ENCODE results near the gene CCR2. TPM values are rescaled to one million over a fixed set of nuclear protein-coding genes. Genes with fewer than 3 reads are reported as not detected.
"Not testable (repeated sequence)": the region's sequence is repeated elsewhere in the genome, so short reads cannot be mapped to it uniquely, and the experiment has no call there.

CCR2 gene
- total and polyA plus RNA-seq, 7 donors: 0.69 to 3.1 (median 1.6) TPM

GRCh38 chr3:46380471-46381221 is 26.7 kb downstream of the CCR2 start:
- H3K36me3 ChIP-seq: no peaks in the 10 kb centered on the region

DNA sequence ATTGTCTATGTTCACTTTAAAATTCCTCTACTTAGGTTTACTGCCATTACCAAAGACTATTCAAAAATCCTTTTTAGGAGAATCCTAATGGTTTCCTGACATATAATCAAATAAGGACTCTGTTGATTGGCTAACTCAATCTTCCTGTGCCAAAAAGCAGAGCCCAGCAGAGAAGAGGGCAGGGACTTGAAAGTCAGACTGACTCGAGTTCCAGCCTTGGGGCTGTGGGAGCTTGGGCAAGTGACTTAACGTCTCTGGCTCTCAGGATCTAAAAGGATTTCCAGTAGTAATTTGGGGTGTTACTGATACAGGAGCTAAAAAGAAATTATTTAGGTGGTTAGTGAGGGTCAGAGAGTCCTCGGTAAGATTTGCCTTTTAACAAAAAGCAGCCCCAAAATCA is 27.7 kb downstream of the CCR2 start:
- no peak for DNase-seq
- TF ChIP-seq POLR2AphosphoS5 (IDR thresholded peaks at IDR 0.05) (no peak), POLR2A (IDR thresholded peaks at IDR 0.05) (no peak)
- H3K4me1 ChIP-seq: peaks cover 0 to 15% (median 3%) of the 10 kb centered on the region in 4 donors
- WGBS, 2 donors: 55 to 77% methylated on average over 3 of the region's 3 CpGs
- no peaks in the 10 kb centered on the region for H3K36me3 ChIP-seq
- no peak overlapping the region for H3K4me3 ChIP-seq
- intact Hi-C loops (cut with DNase I): no loop called here
- no peaks in the 10 kb centered on the region for H3K27me3 ChIP-seq
- no peaks in the 10 kb centered on the region for H3K9me3 ChIP-seq
- no peak overlapping the region for H3K27ac ChIP-seq

More at GRCh38 chr3:46380471-46381221, 26.7 kb downstream of the CCR2 start:
- H3K27ac ChIP-seq: peak overlapping the region in 2 of 4 donors; percentile 20
- no peak overlapping the region for H3K4me3 ChIP-seq
- H3K4me1 ChIP-seq: peaks cover 0 to 15% (median 3%) of the 10 kb centered on the region in 4 donors
- DNase-seq: no peak
- intact Hi-C loops (cut with DNase I): no loop called here
- 78 to 84% methylated on average over 8 of the region's 8 CpGs for WGBS, 2 donors
- no peaks in the 10 kb centered on the region for H3K9me3 ChIP-seq
- no peaks in the 10 kb centered on the region for H3K27me3 ChIP-seq
- TF ChIP-seq EP300 (IDR thresholded peaks at IDR 0.05): no peak
- TF ChIP-seq POLR2AphosphoS5 (IDR thresholded peaks at IDR 0.05): no peak
- TF ChIP-seq POLR2A (IDR thresholded peaks at IDR 0.05): no peak
- no peak for TF ChIP-seq CTCF (IDR thresholded peaks at IDR 0.05)

GRCh38 chr3:46383211-46383950 is 29.5 kb downstream of the CCR2 start:
- TF ChIP-seq EP300 (IDR thresholded peaks at IDR 0.05): no peak
- no peak for TF ChIP-seq POLR2AphosphoS5 (IDR thresholded peaks at IDR 0.05)
- no peak for TF ChIP-seq CTCF (IDR thresholded peaks at IDR 0.05)
- TF ChIP-seq POLR2A (IDR thresholded peaks at IDR 0.05): no peak
- no peaks in the 10 kb centered on the region for H3K36me3 ChIP-seq
- DNase-seq: no peak
- no peaks in the 10 kb centered on the region for H3K27me3 ChIP-seq
- no peak overlapping the region for H3K4me3 ChIP-seq
- 37 to 40% methylated on average over 6 of the region's 6 CpGs for WGBS, 2 donors
- intact Hi-C loops (cut with DNase I): no loop called here
- H3K27ac ChIP-seq: no peak overlapping the region
- H3K9me3 ChIP-seq: no peaks in the 10 kb centered on the region
- peaks cover 0 to 15% (median 3%) of the 10 kb centered on the region in 4 donors for H3K4me1 ChIP-seq

DNA sequence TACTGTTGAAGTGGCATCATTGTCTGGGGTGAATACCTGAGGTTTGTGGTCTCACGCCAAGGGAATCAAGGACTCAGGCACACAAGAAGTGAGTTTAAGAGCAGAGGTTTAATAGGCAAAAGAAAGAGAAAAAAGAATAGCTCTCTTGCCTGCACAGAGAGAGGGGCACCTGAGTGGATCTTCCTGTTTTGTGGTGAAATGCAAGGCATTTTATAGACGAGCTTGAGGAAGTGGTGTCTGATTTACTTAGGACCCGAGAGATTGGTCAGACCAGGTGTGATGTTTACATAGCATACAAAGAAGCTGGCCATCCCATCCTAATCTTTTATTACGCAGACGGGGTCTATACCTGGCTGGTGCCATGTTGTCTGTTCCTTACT is 30.0 kb downstream of the CCR2 start:
- Histone ChIP-seq H3K4me1 (peaks cover 0 to 15% (median 3%) of the 10 kb centered on the region in 4 donors), H3K27ac (no peak overlapping the region), H3K4me3 (no peak overlapping the region), H3K9me3 (no peaks in the 10 kb centered on the region), H3K27me3 (no peaks in the 10 kb centered on the region), H3K36me3 (no peaks in the 10 kb centered on the region)
- intact Hi-C loops (cut with DNase I): no loop called here
- TF ChIP-seq POLR2A (IDR thresholded peaks at IDR 0.05): no peak
- TF ChIP-seq CTCF (IDR thresholded peaks at IDR 0.05): no peak
- TF ChIP-seq POLR2AphosphoS5 (IDR thresholded peaks at IDR 0.05): no peak
- TF ChIP-seq EP300 (IDR thresholded peaks at IDR 0.05): no peak
- DNase-seq: no peak
- 39 to 43% methylated on average over 5 of the region's 5 CpGs for WGBS, 2 donors

GRCh38 chr3:46386205-46386604 is 32.3 kb downstream of the CCR2 start:
- Histone ChIP-seq H3K27me3 (no peaks in the 10 kb centered on the region), H3K4me3 (no peak overlapping the region), H3K4me1 (peaks cover 0 to 6% (median 0%) of the 10 kb centered on the region in 4 donors), H3K9me3 (no peaks in the 10 kb centered on the region), H3K36me3 (no peaks in the 10 kb centered on the region), H3K27ac (no peak overlapping the region)
- TF ChIP-seq POLR2AphosphoS5 (IDR thresholded peaks at IDR 0.05): no peak
- TF ChIP-seq CTCF (IDR thresholded peaks at IDR 0.05): no peak
- TF ChIP-seq EP300 (IDR thresholded peaks at IDR 0.05): no peak
- TF ChIP-seq POLR2A (IDR thresholded peaks at IDR 0.05): no peak
- intact Hi-C loops (cut with DNase I): no loop called here
- WGBS, 2 donors: 6 to 26% methylated on average over 4 of the region's 4 CpGs
- no peak for DNase-seq

- intact Hi-C loops (cut with DNase I); H3K4me1 ChIP-seq; H3K27me3 ChIP-seq; H3K9me3 ChIP-seq; H3K27ac ChIP-seq; H3K36me3 ChIP-seq; DNase-seq; H3K4me3 ChIP-seq: not testable (repeated sequence)
- 92 to 95% methylated on average over 4 of the region's 4 CpGs for WGBS, 2 donors
Measured at GRCh38 chr3:46388847-46389246, 34.9 kb downstream of the CCR2 start.
